IPS-18c (cell line): Measurements from ENCODE around the gene KLHL4.
A peak's percentile ranks its signal among the peaks of the same experiment; 100 is the strongest.
"Not testable (repeated sequence)": the region's sequence is repeated elsewhere in the genome, so short reads cannot be mapped to it uniquely, and the experiment has no call there.

ENCODE experiments used
- H3K4me3 ChIP-seq: 2 replicates; pipeline ENCODE4 v1.7.0; 2013; ENCODE audit warnings: low read depth, mild to moderate bottlenecking, low read length, moderate library complexity; ENCODE audit not compliant: insufficient read depth
- H3K9me3 ChIP-seq: one replicate; pipeline ENCODE4 v1.6.1; 2013; ENCODE audit warnings: mild to moderate bottlenecking, low read length, moderate library complexity; ENCODE audit not compliant: control insufficient read depth, insufficient read depth

The KLHL4 gene, protein sequence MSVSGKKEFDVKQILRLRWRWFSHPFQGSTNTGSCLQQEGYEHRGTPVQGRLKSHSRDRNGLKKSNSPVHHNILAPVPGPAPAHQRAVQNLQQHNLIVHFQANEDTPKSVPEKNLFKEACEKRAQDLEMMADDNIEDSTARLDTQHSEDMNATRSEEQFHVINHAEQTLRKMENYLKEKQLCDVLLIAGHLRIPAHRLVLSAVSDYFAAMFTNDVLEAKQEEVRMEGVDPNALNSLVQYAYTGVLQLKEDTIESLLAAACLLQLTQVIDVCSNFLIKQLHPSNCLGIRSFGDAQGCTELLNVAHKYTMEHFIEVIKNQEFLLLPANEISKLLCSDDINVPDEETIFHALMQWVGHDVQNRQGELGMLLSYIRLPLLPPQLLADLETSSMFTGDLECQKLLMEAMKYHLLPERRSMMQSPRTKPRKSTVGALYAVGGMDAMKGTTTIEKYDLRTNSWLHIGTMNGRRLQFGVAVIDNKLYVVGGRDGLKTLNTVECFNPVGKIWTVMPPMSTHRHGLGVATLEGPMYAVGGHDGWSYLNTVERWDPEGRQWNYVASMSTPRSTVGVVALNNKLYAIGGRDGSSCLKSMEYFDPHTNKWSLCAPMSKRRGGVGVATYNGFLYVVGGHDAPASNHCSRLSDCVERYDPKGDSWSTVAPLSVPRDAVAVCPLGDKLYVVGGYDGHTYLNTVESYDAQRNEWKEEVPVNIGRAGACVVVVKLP

GRCh38 chrX:87517571-87518141 is at the start of gene KLHL4:
TSS of gene KLHL4 (plus strand) at chrX:87517802. CDS start at chrX:87517894, 92 bp downstream.
- no peaks in the 10 kb centered on the region for H3K9me3 ChIP-seq
- H3K4me3 ChIP-seq: peak within 1 kb of the TSS; percentile 37

GRCh38 chrX:87468941-87469340 is 48.7 kb upstream of the KLHL4 start:
- no peaks in the 10 kb centered on the region for H3K9me3 ChIP-seq
- no peak overlapping the region for H3K4me3 ChIP-seq

GRCh38 chrX:87475793-87476192 is 41.8 kb upstream of the KLHL4 start:
- H3K9me3 ChIP-seq: no peaks in the 10 kb centered on the region
- H3K4me3 ChIP-seq: no peak overlapping the region

GRCh38 chrX:87478703-87479102 is 38.9 kb upstream of the KLHL4 start:
- not testable (repeated sequence) for H3K4me3 ChIP-seq

DNA sequence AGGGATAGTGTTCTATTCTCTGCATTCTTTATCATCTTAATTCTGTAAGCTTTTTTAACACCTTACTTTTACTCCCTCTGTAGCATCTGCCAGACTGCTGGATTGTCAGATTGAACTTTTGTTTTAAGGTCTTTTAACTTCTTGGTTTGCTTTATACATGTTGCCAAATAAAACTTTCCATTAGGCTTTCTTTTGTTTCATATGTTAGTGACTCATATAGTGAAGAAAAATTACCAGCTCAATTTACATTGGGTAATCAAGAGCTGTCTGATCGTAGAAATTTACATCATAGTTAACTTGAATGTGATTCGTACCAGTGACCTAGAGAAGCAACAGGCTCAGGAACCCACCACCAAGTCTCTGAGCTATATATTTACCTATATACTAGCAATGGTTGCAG is 28.5 kb upstream of the KLHL4 start:
- Histone ChIP-seq H3K4me3 (no peak overlapping the region), H3K9me3 (no peaks in the 10 kb centered on the region)

More at GRCh38 chrX:87478703-87479102, 38.9 kb upstream of the KLHL4 start:
- H3K9me3 ChIP-seq: not testable (repeated sequence)

GRCh38 chrX:87515836-87516235 is 1.8 kb upstream of the KLHL4 start:
- H3K9me3 ChIP-seq: no peaks in the 10 kb centered on the region
- H3K4me3 ChIP-seq: no peak overlapping the region

GRCh38 chrX:87516717-87517121 is 883 bp upstream of the KLHL4 start:
- Histone ChIP-seq H3K4me3 (no peak overlapping the region), H3K9me3 (no peaks in the 10 kb centered on the region)

GRCh38 chrX:87518504-87518903 is 902 bp downstream of the KLHL4 start:
- no peaks in the 10 kb centered on the region for H3K9me3 ChIP-seq
- peak overlapping the region; percentile 29; the same call in 1 of the 2 replicates for H3K4me3 ChIP-seq

DNA sequence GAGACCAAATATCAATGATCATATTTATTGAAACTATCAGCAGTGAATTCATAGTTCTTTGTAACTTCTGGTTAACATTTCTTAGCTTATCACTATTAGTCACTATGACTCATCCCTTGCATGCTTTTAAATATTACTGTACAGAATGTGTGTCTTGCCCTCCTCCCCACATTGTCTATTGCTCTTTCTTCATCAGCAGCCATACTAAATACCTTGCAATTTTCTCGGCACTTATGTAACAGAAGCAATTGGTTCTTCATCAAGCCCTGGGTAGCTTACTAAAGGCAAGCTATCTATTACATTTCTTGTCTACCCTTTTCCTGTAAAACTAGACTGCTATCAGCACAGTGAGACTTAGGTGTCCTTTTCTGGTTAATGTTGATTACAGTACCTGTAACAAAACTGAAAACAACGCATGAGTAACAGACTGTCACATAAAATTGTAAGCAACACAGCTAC is 8.2 kb downstream of the KLHL4 start:
- Histone ChIP-seq H3K4me3 (no peak overlapping the region), H3K9me3 (no peaks in the 10 kb centered on the region)

DNA sequence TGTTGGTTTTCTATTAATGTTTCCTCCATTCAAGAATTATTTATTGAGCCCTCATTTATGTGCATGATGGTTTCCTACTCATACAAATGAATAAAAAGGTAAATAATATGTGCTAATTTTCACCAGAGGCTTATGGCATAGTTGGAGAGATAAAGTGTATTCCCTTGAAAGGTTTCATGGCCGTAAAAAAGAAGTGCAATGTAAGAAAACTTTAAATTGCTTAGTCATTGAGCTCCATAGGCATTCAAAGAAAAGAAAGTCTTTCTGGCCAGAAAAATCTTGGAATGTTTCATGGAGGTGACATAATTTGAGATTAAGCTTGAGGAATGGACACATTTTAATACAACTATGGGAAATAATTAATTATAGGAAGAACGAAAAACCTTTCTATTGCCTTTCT is 8.7 kb downstream of the KLHL4 start:
- no peak overlapping the region for H3K4me3 ChIP-seq
- no peaks in the 10 kb centered on the region for H3K9me3 ChIP-seq

- no peaks in the 10 kb centered on the region for H3K9me3 ChIP-seq
- H3K4me3 ChIP-seq: no peak overlapping the region
Observed at GRCh38 chrX:87528487-87528886, 10.9 kb downstream of the KLHL4 start.

- H3K9me3 ChIP-seq: no peaks in the 10 kb centered on the region
Observed at GRCh38 chrX:87571964-87572363, 54.4 kb downstream of the KLHL4 start.

DNA sequence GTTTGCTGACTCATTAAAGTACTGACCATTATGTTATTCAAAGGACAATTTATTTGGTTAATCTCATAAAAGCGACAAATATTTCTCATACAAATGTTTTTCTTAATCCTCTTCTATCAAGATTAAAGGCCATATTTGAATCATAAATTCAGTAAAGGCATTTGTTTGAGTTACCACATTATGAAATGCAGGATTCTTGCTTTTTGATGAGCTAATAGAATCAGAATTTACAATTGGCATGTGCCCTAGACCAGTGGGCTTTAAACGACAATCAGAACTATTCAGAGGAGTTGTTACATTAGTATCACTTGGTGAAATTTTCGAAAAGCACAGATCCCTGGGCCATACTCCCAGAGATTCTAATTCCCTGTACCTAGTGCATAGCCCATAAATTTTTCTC is 55.3 kb downstream of the KLHL4 start:
- no peaks in the 10 kb centered on the region for H3K9me3 ChIP-seq
- H3K4me3 ChIP-seq: no peak overlapping the region

More at GRCh38 chrX:87571964-87572363, 54.4 kb downstream of the KLHL4 start:
- no peak overlapping the region for H3K4me3 ChIP-seq

- no peaks in the 10 kb centered on the region for H3K9me3 ChIP-seq
- H3K4me3 ChIP-seq: no peak overlapping the region
Observed at GRCh38 chrX:87578978-87579377, 61.4 kb downstream of the KLHL4 start.

GRCh38 chrX:87580862-87581261 is 63.3 kb downstream of the KLHL4 start:
- H3K9me3 ChIP-seq: no peaks in the 10 kb centered on the region
- H3K4me3 ChIP-seq: no peak overlapping the region

DNA sequence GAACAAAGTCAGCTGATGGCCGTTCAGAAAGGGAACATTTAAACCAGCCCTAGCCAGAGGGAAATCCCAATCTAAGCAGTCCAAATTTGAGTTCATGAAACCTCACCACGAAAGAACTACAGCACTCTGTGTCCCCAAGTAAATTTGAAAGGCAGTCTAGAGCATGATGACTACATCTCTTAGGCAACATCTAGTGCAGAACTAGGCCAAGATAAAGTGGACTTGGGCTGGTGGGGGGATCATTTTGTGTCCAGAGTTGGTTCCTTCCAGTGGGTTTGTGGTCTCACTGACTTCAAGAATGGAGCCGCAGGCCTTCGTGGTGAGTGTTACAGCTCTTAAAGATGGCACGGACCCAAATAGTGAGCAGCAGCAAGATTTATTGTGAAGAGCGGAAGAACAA is 64.9 kb downstream of the KLHL4 start:
- Histone ChIP-seq H3K4me3 (no peak overlapping the region), H3K9me3 (no peaks in the 10 kb centered on the region)

DNA sequence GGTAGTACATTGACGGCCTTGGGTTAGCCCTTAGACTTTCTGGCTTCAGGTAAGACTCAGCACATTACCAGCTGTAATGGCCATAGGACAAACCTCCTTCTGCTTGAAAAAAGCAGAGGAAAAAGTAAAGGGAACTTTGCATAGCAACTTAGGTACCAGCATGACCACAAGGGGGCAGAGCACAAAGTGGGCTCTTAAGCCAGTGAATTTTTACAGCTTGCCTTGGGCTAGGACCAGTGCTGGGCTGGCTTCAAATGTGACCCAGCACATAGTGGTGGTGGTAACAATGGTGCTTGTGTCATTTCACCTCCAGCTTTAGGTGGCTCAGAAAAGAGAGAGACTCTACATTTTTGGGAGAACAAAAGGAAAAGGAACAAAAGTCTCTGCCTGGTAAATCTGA is 66.1 kb downstream of the KLHL4 start:
- Histone ChIP-seq H3K4me3 (no peak overlapping the region), H3K9me3 (no peaks in the 10 kb centered on the region)

DNA sequence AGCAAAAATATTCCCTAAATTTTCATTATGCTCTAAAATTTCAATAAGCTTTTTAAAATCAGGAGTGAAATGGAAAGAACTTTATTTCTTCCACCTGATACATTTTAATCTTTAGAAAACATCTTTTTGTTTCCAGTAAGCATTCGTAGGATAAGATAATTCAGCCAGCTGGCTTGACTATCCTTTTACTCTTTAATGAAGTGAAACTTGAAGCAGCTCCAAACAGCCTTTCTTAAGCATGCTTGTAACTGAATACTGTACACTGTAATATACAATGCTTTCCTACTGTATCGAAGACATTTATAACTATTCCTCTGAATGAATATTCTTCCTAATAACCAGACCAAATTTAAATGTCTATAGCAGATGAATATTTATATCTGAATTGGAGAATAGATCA is 98.8 kb downstream of the KLHL4 start:
- Histone ChIP-seq H3K9me3 (no peaks in the 10 kb centered on the region), H3K4me3 (no peak overlapping the region)
